ENCODE results near the gene TAMM41. TPM values are rescaled to one million over a fixed set of nuclear protein-coding genes. Genes with fewer than 3 reads are reported as not detected.

Gene TAMM41
- total RNA-seq, 1 experiment from 2014 or later, result 25.3 TPM

- TF ChIP-seq CTCF (conservative IDR thresholded peaks at IDR 0.05; ENCODE audit: low read depth, low read length) (no peak), EZH2 (IDR thresholded peaks at IDR 0.05; ENCODE audit: borderline replicate concordance, low read depth, low read length, poor library complexity, severe bottlenecking) (no peak)
- POLR2A ChIA-PET (ENCODE audit: low non-redundant PET), result no interaction called here
- DNase-seq (ENCODE audit: low spot score), result no peak
- H3K27ac ChIP-seq (ENCODE audit: low read depth, low read length, poor library complexity, severe bottlenecking), result no peak overlapping the region
- intact Hi-C loops (cut with micrococcal nuclease; ENCODE audit: unreplicated experiment), result no loop called here
- no peaks in the 10 kb centered on the region for H3K9me3 ChIP-seq (ENCODE audit: low read depth, low read length, poor library complexity, severe bottlenecking)
- H3K4me1 ChIP-seq (ENCODE audit: insufficient read depth, low read length, poor library complexity, severe bottlenecking), result no peaks in the 10 kb centered on the region
- peaks cover 10% of the 10 kb centered on the region for H3K36me3 ChIP-seq (ENCODE audit: insufficient read depth, low read length, poor library complexity, severe bottlenecking)
- no TSS peak for BruUV-seq (replicated peaks)
- CTCF ChIA-PET, result no interaction called here
- H3K4me3 ChIP-seq (ENCODE audit: low read depth, low read length, poor library complexity, severe bottlenecking), result no peak overlapping the region
- H3K27me3 ChIP-seq (replicated peaks; ENCODE audit: insufficient read depth, low read depth, low read length, poor library complexity), result no peaks in the 10 kb centered on the region
Measured at GRCh38 chr3:11819146-11819689, 27.5 kb downstream of the TAMM41 start.

- ChIA-PET CTCF (no interaction called here), POLR2A (ENCODE audit: low non-redundant PET) (interaction anchor here (0.6 kb wide), 1 partner anchor 399 kb away, joined by 11 read pairs; no protein-coding TSS in a partner anchor)
- peaks cover 10% of the 10 kb centered on the region for H3K36me3 ChIP-seq (ENCODE audit: insufficient read depth, low read length, poor library complexity, severe bottlenecking)
- no TSS peak for BruUV-seq (replicated peaks)
- no peak overlapping the region for H3K27ac ChIP-seq (ENCODE audit: low read depth, low read length, poor library complexity, severe bottlenecking)
- intact Hi-C loops (cut with micrococcal nuclease; ENCODE audit: unreplicated experiment), result no loop called here
- H3K27me3 ChIP-seq (replicated peaks; ENCODE audit: insufficient read depth, low read depth, low read length, poor library complexity), result no peaks in the 10 kb centered on the region
- no peaks in the 10 kb centered on the region for H3K4me1 ChIP-seq (ENCODE audit: insufficient read depth, low read length, poor library complexity, severe bottlenecking)
- DNase-seq (ENCODE audit: low spot score), result no peak
- no peak for TF ChIP-seq EZH2 (IDR thresholded peaks at IDR 0.05; ENCODE audit: borderline replicate concordance, low read depth, low read length, poor library complexity, severe bottlenecking)
- TF ChIP-seq CTCF (conservative IDR thresholded peaks at IDR 0.05; ENCODE audit: low read depth, low read length), result no peak
- H3K9me3 ChIP-seq (ENCODE audit: low read depth, low read length, poor library complexity, severe bottlenecking), result no peaks in the 10 kb centered on the region
- no peak overlapping the region for H3K4me3 ChIP-seq (ENCODE audit: low read depth, low read length, poor library complexity, severe bottlenecking)
Measured at GRCh38 chr3:11818033-11818432, 28.7 kb downstream of the TAMM41 start.

GRCh38 chr3:11815111-11815510 lies 31.6 kb downstream of the TAMM41 start:
- ChIA-PET CTCF (no interaction called here), POLR2A (ENCODE audit: low non-redundant PET) (no interaction called here)
- no peak overlapping the region for H3K27ac ChIP-seq (ENCODE audit: low read depth, low read length, poor library complexity, severe bottlenecking)
- no peaks in the 10 kb centered on the region for H3K27me3 ChIP-seq (replicated peaks; ENCODE audit: insufficient read depth, low read depth, low read length, poor library complexity)
- no peaks in the 10 kb centered on the region for H3K9me3 ChIP-seq (ENCODE audit: low read depth, low read length, poor library complexity, severe bottlenecking)
- no peak overlapping the region for H3K4me3 ChIP-seq (ENCODE audit: low read depth, low read length, poor library complexity, severe bottlenecking)
- intact Hi-C loops (cut with micrococcal nuclease; ENCODE audit: unreplicated experiment), result no loop called here
- H3K4me1 ChIP-seq (ENCODE audit: insufficient read depth, low read length, poor library complexity, severe bottlenecking), result no peaks in the 10 kb centered on the region
- TF ChIP-seq EZH2 (IDR thresholded peaks at IDR 0.05; ENCODE audit: borderline replicate concordance, low read depth, low read length, poor library complexity, severe bottlenecking) (no peak), CTCF (conservative IDR thresholded peaks at IDR 0.05; ENCODE audit: low read depth, low read length) (no peak)
- peaks cover 13% of the 10 kb centered on the region for H3K36me3 ChIP-seq (ENCODE audit: insufficient read depth, low read length, poor library complexity, severe bottlenecking)
- DNase-seq (ENCODE audit: low spot score), result no peak
- no TSS peak for BruUV-seq (replicated peaks)

All from A673 (cell line).